GM12873 (cell line): ENCODE measurements around the gene NAA38.

Experiments
- TF ChIP-seq, protein P1 (sequence below): IDR thresholded peaks from 2 replicates; pipeline ENCODE4 v1.5.1; 2012; ENCODE audit warnings: low read depth, mild to moderate bottlenecking, moderate library complexity, low read length, control low read depth; ENCODE audit not compliant: insufficient read depth; ENCODE audit errors: missing control alignments

Gene NAA38

DNA sequence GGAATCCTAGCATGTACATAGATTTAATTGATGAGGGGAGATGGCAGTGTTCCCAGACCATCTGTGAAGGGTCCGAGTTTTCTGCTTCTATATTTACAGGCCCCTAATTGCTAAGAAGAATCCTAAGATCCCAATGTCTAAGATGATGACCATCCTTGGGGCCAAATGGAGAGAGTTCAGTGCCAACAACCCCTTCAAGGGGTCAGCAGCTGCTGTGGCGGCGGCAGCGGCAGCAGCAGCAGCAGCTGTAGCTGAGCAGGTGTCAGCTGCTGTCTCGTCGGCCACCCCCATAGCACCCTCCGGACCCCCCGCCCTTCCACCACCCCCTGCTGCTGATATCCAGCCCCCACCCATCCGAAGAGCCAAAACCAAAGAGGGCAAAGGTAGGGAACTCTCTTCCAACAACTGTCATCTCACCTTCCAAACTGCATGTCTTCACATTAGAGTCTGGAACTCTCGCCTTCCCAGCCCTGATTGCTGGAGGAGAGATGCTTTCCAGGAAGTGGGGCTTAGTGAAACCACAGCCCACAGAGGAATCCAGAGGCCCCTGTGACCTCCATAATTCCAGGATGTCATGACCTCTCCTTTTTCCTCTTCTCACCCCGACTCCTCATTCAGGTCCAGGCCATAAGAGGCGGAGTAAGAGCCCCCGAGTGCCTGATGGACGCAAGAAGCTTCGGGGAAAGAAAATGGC, 36.0 kb upstream of the NAA38 start:
- TF ChIP-seq, protein P1, sequence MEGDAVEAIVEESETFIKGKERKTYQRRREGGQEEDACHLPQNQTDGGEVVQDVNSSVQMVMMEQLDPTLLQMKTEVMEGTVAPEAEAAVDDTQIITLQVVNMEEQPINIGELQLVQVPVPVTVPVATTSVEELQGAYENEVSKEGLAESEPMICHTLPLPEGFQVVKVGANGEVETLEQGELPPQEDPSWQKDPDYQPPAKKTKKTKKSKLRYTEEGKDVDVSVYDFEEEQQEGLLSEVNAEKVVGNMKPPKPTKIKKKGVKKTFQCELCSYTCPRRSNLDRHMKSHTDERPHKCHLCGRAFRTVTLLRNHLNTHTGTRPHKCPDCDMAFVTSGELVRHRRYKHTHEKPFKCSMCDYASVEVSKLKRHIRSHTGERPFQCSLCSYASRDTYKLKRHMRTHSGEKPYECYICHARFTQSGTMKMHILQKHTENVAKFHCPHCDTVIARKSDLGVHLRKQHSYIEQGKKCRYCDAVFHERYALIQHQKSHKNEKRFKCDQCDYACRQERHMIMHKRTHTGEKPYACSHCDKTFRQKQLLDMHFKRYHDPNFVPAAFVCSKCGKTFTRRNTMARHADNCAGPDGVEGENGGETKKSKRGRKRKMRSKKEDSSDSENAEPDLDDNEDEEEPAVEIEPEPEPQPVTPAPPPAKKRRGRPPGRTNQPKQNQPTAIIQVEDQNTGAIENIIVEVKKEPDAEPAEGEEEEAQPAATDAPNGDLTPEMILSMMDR, result no peak

DNA sequence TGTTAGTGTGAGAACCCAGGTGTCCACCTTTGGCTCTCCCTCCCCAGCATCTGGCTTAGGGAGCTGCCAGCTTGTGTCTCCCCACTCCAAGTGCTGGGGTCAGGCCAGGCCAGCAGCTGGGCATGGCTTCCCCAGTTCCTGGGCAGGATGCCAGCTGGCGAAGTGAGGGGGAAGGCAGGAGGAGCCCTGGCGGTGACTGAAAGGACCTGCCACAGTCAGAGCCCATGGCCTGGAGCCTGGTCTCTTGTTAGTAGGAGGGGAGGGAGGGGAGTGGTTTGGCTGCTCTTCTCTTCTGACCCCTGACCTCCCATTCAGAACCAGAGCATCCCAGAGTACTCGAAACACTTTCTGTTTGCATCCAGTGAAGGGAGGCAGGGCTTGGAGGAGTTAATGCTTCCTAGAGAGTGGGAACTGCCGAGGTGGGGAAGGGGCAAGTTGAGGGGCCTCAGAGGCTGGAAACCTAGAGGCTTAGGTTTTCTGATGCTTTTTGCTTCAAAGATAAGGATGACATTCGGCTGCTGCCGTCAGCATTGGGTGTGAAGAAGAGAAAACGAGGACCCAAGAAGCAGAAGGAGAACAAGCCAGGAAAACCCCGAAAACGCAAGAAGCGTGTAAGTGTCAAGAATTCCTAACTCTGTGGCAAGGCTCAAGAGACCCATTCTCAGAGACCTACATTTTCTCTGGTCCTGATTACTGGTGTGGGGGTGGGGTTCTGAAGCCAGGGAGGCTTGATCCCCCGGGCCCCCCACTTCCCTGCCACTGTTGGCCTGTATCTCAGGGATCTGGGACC, 32.0 kb upstream of the NAA38 start:
- TF ChIP-seq, protein P1, result peak; percentile 18

DNA sequence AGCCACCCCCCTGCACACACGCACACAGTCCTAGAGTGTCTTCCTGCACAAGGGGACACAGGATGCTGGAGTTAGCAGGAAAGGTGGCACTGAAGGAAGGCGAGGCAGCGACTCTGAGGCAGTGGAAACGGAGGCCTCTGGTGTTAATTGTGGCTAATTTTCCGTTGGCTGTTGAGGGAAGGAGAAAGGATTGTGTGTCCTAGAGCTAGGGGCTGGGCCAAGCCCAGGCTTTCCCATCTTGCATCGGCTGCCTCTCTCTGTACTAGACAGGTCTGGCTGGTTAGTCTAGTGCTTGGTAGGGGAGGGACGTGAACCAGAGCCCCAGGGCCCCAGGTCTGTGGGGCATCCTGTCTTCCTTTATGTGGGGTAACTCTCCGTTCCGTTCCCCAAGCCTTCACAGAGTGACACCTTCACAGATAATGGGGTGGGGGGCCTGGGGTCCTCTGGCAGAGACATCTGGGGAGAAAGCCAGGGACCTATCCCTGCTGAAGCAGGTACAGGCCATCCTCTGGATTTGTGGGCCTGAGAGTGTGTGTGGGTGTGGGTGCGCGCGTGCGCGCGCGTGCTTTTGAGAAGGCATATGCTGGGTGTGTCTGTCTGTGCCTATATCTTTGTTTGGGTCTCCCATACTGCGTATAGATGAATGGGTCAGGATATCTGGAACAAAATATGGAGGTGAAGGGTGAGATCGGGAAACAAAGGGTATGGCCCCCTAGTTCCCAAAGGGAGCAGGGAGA, 31.0 kb upstream of the NAA38 start, which contains the start of gene CHD3:
TSS of gene CHD3 (plus strand) at position 606 of the 737 bp plus-strand sequence. CDS start 212 bp downstream, outside the sequence.
- TF ChIP-seq, protein P1, result no peak

DNA sequence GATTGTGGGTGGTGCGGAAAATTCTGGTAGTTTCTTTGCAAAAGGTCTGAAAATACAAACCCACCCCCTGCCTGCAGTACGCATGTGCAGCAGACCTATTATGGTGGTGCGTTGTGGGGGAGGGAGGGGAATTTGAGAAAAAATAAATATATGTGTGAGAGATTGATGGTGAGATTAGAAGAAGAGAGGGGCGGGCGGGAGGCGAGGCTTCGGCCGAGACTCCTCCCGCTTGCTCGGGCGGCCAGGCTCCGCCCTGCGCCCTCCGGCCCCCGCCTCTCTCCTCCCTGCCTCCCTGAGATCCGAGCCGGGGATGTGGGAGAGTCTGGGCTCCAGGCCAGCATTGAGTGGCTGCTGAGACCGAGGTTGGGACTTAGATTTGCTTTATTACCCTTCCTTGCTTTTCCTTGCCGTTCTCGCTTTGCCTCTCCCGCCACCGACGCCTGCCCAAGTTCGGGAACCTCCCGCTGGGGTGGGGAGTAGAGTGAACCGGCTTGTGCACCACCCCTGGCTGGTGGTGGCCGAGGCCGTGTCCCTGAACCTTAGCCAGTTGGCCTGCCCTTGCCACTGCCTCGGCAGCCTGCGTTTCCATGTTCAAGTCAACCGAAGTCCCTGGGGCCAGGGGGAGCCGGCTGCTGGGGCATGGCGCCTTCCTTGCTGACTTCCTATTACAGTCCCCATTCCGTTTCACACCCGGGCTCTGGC, 30.3 kb upstream of the NAA38 start:
- TF ChIP-seq, protein P1, result no peak

DNA sequence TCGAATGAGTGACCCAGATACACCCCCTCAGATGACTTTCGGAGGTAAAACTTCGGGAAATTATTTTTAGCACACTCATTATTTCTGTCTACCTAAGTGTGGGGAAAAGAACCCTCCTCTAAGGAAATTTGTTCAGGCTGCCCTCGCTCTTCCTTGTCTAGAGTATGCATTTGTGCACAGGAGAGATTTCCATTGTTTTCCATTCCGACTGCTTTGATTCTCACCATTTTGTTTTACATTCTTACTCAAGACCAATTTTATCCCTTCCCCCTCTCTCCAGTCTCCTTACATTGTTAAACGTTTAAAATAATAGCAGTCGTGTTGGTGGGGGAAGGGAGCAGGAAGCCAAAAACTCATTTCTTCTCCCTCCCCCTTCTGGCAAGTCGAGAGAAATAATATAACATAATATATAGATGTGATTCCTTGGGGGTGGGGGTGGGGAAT, 29.7 kb upstream of the NAA38 start:
- TF ChIP-seq, protein P1, result no peak

DNA sequence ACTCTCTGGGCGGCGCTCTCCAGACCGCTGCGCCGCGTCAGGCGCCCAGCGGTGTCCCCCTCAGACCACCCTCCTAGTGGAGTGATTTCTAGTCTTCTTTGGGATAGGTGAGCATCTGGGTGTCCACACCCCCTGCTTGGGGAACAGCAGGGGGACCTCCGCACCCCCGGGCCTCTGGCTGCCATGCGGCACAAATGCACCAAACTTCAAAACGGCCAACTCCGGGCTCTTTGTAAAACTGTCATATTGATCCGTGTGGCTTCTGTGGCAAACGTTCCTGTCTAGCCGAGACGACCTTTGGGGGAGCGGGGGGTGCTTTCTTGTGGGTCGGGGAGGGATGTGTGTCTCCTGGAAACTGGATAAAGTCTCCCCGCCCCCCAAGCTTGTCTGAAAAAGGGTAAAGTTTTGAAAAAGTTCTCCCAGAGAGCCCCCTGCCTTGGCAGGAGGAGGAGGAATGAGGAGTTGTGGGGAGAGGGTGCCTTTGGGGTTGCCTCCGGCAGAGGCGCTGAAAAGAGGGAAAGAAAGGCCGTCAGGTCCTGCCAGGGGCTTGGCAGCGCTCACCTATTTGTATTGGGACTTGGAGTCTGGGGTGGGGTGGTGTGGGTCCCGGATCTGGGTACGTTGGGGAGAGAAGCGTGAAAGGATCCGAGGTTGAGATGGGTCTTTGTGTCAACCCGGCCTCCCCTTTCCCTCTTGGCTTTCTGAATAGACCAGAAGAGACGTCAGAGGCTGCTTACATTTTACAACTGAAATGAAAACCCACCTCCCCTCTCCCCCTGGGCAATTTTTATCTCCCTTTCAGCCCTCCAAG, 29.1 kb upstream of the NAA38 start:
- TF ChIP-seq, protein P1, result no peak
